Retina (tissue), 1 donor: ENCODE results near the gene CYSRT1.

Experiments used
- DNase-seq: peaks from one replicate; pipeline ENCODE4 v3.0.0-alpha.2; 2016

Gene CYSRT1

GRCh38 chr9:137273611-137274320 is 48.8 kb downstream of the CYSRT1 start:
- no peak for DNase-seq

- DNase-seq, result no peak
Observed at GRCh38 chr9:137275203-137275587, 50.2 kb downstream of the CYSRT1 start.
